Subcutaneous abdominal adipose tissue (tissue), 5 donors: ENCODE measurements around the gene GRIP2.

Experiments used
- H3K27ac ChIP-seq: one replicate; pipeline ENCODE4 v1.7.0; 2013; ENCODE audit warnings: low read depth, mild to moderate bottlenecking, inconsistent platforms, low read length, moderate library complexity
- H3K27me3 ChIP-seq, 5 donors: one replicate each; pipeline ENCODE4 v1.7.0; 2013; ENCODE audit warnings: low read length in 5 of 5, inconsistent platforms in 1 of 5; ENCODE audit not compliant: control insufficient read depth in 5 of 5, insufficient read depth in 4 of 5
- H3K36me3 ChIP-seq, 5 donors: one replicate each; pipeline ENCODE4 v1.7.0; 2013; ENCODE audit warnings: low read length in 5 of 5; ENCODE audit not compliant: control insufficient read depth in 5 of 5, insufficient read depth in 5 of 5
- H3K4me1 ChIP-seq, 5 donors: one replicate each; pipeline ENCODE4 v1.7.0; 2013; ENCODE audit warnings: low read length in 5 of 5, mild to moderate bottlenecking in 3 of 5, moderate library complexity in 1 of 5; ENCODE audit not compliant: control insufficient read depth in 5 of 5, insufficient read depth in 5 of 5
- H3K4me3 ChIP-seq, 5 donors: one replicate each; pipeline ENCODE4 v1.7.0; 2013; ENCODE audit warnings: low read length in 5 of 5, low read depth in 1 of 5
- H3K9ac ChIP-seq, 5 donors: one replicate each; pipeline ENCODE4 v1.7.0; 2013; ENCODE audit warnings: low read length in 5 of 5, mild to moderate bottlenecking in 4 of 5, moderate library complexity in 3 of 5
- H3K9me3 ChIP-seq, 5 donors: one replicate each; pipeline ENCODE4 v1.7.0; 2013; ENCODE audit warnings: low read length in 5 of 5; ENCODE audit not compliant: control insufficient read depth in 5 of 5
- donor health status: healthy.
- donor health status: healthy.
- donor health status: healthy.
- donor health status: healthy.
- donor health status: healthy.

GRIP2 gene

DNA sequence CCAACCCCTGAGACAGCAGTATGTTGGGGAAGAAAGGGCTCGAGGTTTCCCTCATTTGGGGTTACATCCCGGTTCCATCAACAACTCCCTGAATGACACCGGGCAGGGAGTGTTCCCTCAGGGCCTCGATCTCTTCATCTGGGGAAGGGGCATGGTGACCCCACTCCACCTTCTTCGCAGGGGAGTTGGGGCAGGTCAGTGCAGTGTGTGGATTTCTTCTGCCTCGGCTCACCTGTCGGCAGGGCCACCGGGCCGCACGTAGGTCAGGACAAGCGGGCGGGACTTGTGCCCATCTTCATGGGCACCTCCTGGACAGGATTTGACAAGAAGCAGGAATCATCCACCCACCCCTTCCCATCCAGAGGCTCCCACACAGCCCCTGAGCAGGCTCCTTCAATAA is 17.4 kb downstream of the GRIP2 start:
- no peak overlapping the region for H3K4me3 ChIP-seq
- H3K9ac ChIP-seq, result no peak overlapping the region
- H3K27ac ChIP-seq, result no peak overlapping the region
- H3K27me3 ChIP-seq, result peaks cover 0 to 23% (median 5%) of the 10 kb centered on the region in 5 donors
- H3K36me3 ChIP-seq, result no peaks in the 10 kb centered on the region
- H3K9me3 ChIP-seq, result no peaks in the 10 kb centered on the region
- H3K4me1 ChIP-seq, result peaks cover 0 to 16% (median 4%) of the 10 kb centered on the region in 5 donors

DNA sequence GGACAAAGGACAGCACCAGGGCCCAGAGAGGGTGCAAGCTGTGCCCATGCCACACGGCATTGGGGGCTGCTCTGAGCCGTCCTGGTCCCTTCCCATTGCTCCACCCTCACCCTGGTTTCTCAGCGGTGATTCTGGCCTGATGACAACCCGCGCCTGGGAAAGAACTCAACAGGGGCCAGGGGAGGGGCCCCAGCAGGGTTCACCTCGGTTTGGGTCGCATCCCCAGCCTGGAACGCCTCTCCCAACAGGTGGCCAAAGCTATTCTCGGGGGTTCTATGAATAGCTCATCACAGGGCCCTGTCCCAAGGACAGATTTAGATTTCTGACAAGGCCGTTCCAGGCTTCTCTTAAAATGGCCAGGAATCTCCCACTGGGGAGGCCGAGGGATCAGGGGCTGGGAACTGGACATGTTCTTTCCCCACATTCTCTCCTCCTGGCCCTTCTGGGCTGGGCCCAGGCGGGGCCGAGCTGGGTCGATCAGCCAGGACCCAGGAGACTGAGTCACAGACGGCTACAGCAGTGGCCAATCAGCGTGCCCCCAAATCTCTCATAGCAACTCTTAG is 17.9 kb downstream of the GRIP2 start:
- H3K36me3 ChIP-seq, result no peaks in the 10 kb centered on the region
- no peak overlapping the region for H3K27ac ChIP-seq
- H3K9ac ChIP-seq, result no peak overlapping the region
- H3K9me3 ChIP-seq, result no peaks in the 10 kb centered on the region
- no peak overlapping the region for H3K4me3 ChIP-seq
- H3K4me1 ChIP-seq, result peaks cover 0 to 16% (median 4%) of the 10 kb centered on the region in 5 donors
- H3K27me3 ChIP-seq, result peaks cover 0 to 23% (median 5%) of the 10 kb centered on the region in 5 donors

DNA sequence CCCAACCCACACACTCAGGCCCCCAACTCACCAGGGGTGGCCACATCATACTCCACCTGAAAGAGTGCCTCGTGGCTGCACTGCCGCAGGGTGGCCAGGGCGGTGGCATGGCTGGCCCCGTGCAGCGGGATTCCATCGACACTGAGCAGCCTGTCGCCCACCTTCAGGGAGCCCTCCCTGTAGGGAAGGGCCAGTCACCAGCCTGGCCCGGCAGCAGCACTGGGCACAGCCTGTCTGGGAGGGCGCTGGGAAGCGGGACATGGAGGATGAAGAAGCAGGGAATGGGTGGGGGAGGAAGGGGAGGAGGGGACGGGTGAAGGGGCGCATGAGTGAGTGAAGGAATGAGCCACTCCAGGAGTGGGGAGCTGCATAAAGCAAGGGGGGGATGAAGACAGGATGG is 18.5 kb downstream of the GRIP2 start:
- Histone ChIP-seq H3K4me3 (no peak overlapping the region), H3K9ac (no peak overlapping the region), H3K36me3 (no peaks in the 10 kb centered on the region), H3K4me1 (peaks cover 0 to 16% (median 4%) of the 10 kb centered on the region in 5 donors), H3K27ac (no peak overlapping the region), H3K9me3 (no peaks in the 10 kb centered on the region), H3K27me3 (peaks cover 0 to 23% (median 5%) of the 10 kb centered on the region in 5 donors)

DNA sequence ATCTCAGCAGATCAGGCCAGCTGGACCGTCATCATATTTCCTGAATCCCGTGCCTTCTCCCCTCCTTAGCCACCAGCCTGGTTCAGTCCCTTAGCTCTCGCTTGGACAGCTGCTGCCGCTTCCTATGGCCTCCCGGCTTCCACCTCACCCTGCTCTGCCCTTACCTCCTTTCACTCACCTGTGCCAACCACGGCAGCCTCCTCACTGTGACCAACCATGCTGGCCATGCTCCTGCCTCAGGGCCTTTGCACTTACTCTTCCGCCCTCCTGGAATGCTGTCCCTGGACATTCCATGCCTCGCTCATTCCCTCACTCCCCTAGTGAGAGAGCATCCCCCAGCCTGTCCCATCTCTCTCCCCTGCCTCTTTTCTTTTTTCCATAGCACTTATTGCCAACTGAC is 19.2 kb downstream of the GRIP2 start:
- H3K9me3 ChIP-seq, result no peaks in the 10 kb centered on the region
- peaks cover 0 to 19% (median 5%) of the 10 kb centered on the region in 5 donors for H3K27me3 ChIP-seq
- H3K27ac ChIP-seq, result no peak overlapping the region
- no peaks in the 10 kb centered on the region for H3K36me3 ChIP-seq
- H3K4me1 ChIP-seq, result peaks cover 0 to 16% (median 4%) of the 10 kb centered on the region in 5 donors
- H3K4me3 ChIP-seq, result no peak overlapping the region
- no peak overlapping the region for H3K9ac ChIP-seq

DNA sequence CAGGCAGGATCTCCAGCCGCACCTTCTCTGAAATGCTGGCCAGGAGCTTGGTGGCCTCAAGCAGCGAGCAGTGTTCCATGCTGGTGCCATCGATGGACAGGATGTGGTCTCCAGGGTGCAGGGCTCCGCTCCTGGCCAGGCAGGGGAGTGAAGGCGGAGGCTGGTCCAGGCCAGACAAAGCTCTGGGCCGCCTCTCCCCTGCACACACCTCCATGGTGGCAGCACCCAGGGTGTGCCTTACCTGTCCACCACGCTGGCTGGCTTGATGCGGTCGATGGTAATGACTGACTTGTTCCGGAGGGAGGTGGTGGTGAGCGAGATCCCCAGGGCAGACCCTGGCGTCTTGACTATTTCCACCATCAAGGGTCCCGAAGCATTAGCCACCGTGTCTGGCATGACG is 20.0 kb downstream of the GRIP2 start:
- Histone ChIP-seq H3K9me3 (no peaks in the 10 kb centered on the region), H3K4me1 (peaks cover 0 to 11% (median 0%) of the 10 kb centered on the region in 5 donors), H3K4me3 (no peak overlapping the region), H3K9ac (no peak overlapping the region), H3K36me3 (no peaks in the 10 kb centered on the region), H3K27me3 (peaks cover 0 to 13% (median 5%) of the 10 kb centered on the region in 5 donors), H3K27ac (no peak overlapping the region)

DNA sequence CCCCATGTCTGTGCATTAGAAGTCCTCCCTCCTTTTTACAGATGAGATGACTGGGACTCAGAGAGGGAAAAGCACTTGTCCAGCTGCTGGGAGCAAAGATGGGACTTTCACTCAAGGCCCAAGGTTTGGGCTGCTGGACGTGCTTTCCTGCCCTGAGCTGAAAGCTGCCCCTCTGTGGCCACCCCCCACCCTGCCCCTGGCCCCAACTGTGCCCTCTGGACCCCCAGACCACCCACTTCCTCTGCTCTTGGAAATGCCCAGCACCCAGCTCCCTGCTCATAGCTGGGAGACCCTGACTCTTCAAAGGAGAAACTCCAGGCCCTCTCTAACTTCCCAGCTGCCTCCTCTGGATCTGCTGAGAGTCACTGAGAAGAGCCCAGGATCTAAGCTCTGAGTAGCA is 20.7 kb downstream of the GRIP2 start:
- Histone ChIP-seq H3K4me1 (peaks cover 0 to 11% (median 0%) of the 10 kb centered on the region in 5 donors), H3K27ac (no peak overlapping the region), H3K9me3 (no peaks in the 10 kb centered on the region), H3K36me3 (no peaks in the 10 kb centered on the region), H3K9ac (no peak overlapping the region), H3K27me3 (peaks cover 0 to 13% (median 3%) of the 10 kb centered on the region in 5 donors), H3K4me3 (no peak overlapping the region)

DNA sequence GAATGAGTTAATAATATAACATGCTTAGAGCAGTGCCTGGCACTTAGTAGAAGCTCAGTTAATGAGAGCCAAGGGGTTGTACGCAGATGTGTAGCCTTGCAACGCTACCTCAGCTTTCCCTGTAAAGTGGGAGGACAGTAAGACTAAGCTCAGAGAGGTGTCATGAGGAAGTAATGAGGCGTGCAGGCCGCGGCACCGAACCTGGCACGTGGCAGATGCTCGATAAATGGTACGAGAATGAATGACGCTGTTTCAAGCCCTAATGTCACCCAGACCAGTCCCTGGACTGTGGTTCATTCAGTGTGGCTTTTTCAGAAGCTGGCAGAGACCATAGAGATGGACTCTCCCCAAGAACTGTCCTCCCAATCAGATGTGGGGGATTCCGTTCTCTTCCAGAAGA is 21.2 kb downstream of the GRIP2 start:
- no peaks in the 10 kb centered on the region for H3K9me3 ChIP-seq
- peaks cover 0 to 11% (median 0%) of the 10 kb centered on the region in 5 donors for H3K4me1 ChIP-seq
- H3K27ac ChIP-seq, result no peak overlapping the region
- no peaks in the 10 kb centered on the region for H3K36me3 ChIP-seq
- H3K27me3 ChIP-seq, result peaks cover 0 to 13% (median 3%) of the 10 kb centered on the region in 5 donors
- no peak overlapping the region for H3K4me3 ChIP-seq
- H3K9ac ChIP-seq, result no peak overlapping the region

DNA sequence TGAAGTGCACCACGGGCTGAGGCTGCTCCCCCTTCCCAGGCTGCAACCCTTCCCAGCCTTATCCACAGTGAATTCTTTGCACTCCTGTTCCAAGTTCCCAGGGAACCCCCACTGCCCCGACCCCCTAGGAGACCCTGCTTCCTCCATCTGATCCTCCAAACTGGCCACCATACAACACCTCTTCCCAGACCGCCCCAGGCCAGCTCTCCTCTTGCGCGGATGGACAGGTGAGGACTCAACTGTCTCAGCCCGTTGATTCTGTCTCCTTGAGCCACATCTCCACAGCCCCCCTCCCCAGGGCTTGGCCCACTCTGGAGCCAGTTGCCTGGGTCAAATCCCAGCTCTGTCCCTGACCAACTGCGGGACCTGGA is 21.7 kb downstream of the GRIP2 start:
- H3K9ac ChIP-seq, result no peak overlapping the region
- H3K9me3 ChIP-seq, result no peaks in the 10 kb centered on the region
- no peak overlapping the region for H3K27ac ChIP-seq
- peaks cover 0 to 7% (median 0%) of the 10 kb centered on the region in 5 donors for H3K4me1 ChIP-seq
- no peaks in the 10 kb centered on the region for H3K36me3 ChIP-seq
- H3K4me3 ChIP-seq, result no peak overlapping the region
- H3K27me3 ChIP-seq, result peaks cover 0 to 13% (median 4%) of the 10 kb centered on the region in 5 donors

DNA sequence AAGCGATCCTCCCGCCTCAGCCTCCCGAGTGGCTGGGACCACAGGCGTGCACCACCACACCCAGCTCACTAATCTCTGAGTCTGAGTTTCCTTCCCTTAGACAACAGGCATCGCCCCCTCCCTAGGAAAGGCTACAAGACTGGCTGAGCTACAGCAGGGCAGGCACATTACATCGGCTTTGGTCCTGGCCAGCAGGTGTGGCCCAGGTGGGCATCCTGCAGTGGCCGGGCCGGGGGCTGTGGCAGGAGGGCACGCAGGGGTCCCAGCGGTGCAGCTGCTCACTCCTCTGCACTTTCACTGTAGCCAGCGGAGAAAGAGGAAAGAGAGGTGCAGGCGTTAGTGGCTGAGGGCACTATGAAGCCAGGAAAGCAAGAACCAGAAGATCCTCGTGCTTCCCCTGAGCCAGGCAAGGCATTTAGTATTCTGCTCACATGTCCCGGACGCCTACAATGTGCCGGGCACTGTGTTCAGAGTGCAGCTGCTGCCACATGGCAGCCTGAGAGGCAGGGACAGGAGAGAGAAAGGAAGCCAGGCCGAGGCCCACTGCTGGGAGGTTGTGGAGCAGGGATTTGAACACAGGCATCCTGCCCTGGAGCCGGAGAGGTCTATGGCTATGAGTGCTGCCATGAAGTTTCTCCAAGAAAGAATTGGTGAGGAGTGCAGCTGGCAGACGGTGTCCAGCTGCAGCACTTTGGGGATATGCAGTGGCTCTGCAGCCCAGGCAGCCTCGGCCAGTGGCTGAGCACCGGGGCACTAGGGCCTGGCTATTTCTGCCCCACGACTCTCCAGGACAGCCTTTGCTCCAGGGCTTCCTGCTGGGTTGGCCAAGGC is 22.3 kb downstream of the GRIP2 start:
- Histone ChIP-seq H3K4me1 (peaks cover 0 to 7% (median 0%) of the 10 kb centered on the region in 5 donors), H3K36me3 (no peaks in the 10 kb centered on the region), H3K9ac (no peak overlapping the region), H3K27ac (no peak overlapping the region), H3K27me3 (peaks cover 0 to 13% (median 4%) of the 10 kb centered on the region in 5 donors), H3K9me3 (no peaks in the 10 kb centered on the region), H3K4me3 (no peak overlapping the region)

DNA sequence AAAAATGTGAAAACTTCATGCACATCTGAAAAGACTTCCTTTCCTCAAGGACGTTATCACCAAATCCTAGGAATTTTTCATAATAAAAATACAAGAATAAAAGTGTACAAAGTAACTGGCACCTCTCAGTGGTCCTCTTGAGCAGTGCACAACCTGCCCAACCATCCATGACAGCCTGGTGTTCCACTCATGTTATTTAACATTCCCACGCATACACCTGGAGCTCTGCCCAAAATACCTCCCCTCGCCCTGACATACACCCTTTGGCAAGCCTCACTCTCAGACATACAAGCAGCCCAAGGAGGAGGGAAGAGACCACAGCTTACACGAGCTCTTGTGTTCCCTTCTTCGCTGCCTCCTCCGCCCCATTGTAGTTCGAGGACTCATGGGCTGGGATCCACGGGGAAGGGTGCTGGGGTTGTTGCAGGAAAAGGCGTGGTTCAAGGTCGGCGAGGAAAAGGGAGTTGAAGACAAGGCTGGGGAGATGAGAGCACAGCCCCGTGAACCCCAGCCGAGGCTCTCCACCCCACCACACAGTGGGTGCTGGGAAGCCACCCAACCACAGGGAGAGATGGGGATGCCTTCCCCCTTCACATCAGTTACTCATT is 23.3 kb downstream of the GRIP2 start:
- Histone ChIP-seq H3K27me3 (peaks cover 0 to 5% (median 3%) of the 10 kb centered on the region in 5 donors), H3K4me3 (no peak overlapping the region), H3K4me1 (peaks cover 0 to 3% (median 0%) of the 10 kb centered on the region in 5 donors), H3K9ac (no peak overlapping the region), H3K36me3 (no peaks in the 10 kb centered on the region), H3K27ac (no peak overlapping the region), H3K9me3 (no peaks in the 10 kb centered on the region)
